CD4-positive, alpha-beta memory T cell (primary cell): ENCODE data around the gene PPP1CC. TPM values are rescaled to one million over a fixed set of nuclear protein-coding genes. Genes with fewer than 3 reads are reported as not detected.
A peak's percentile ranks its signal among the peaks of the same experiment; 100 is the strongest.

Experiments
- CTCF ChIA-PET: fragments of 350-600 bp; sonication (Branson Sonifier 250); formaldehyde crosslinking; loops from one replicate; lab custom pipeline; 2021; ENCODE audit warnings: inconsistent platforms; ENCODE audit not compliant: partially characterized antibody; lab: Charles Lee
- POLR2A ChIA-PET: fragments of 350-600 bp; sonication (Branson Sonifier 250); formaldehyde crosslinking; loops from one replicate; lab custom pipeline; 2021; ENCODE audit not compliant: partially characterized antibody; lab: Charles Lee
- DNase-seq, 5 donors: peaks; one replicate each; pipeline versions ENCODE4 v3.0.0 to v3.0.0-alpha.2; 2020 to 2022; ENCODE audit warnings: mixed read lengths in 1 of 5
- H3K27ac ChIP-seq: one replicate; pipeline ENCODE4 v1.7.0; 2013; ENCODE audit warnings: low read depth, low read length
- H3K27me3 ChIP-seq: 2 replicates; pipeline ENCODE4 v1.7.0; 2013; ENCODE audit warnings: mild to moderate bottlenecking, low read length, moderate library complexity; ENCODE audit not compliant: insufficient read depth
- H3K36me3 ChIP-seq: 2 replicates; pipeline ENCODE4 v1.7.0; 2013; ENCODE audit warnings: mild to moderate bottlenecking, low read length, moderate library complexity; ENCODE audit not compliant: insufficient read depth
- H3K4me1 ChIP-seq: 2 replicates; pipeline ENCODE4 v1.7.0; 2013; ENCODE audit warnings: mild to moderate bottlenecking, low read length, moderate library complexity; ENCODE audit not compliant: insufficient read depth
- H3K4me3 ChIP-seq, 2 donors: one replicate each; pipeline ENCODE4 v1.7.0; 2013; ENCODE audit warnings: low read length in 2 of 2, mild to moderate bottlenecking in 1 of 2
- H3K9me3 ChIP-seq, 2 donors: one replicate each; pipeline ENCODE4 v1.7.0; 2013; ENCODE audit warnings: low read length in 2 of 2, control low read depth in 1 of 2; ENCODE audit not compliant: control insufficient read depth in 1 of 2
- H3K27ac Mint-ChIP-seq, 7 donors: one replicate each; pipeline ENCODE4 v1.8.0; 2020 to 2021; ENCODE audit warnings: mixed read lengths in 7 of 7, mild to moderate bottlenecking in 6 of 7, inconsistent platforms in 3 of 7, moderate library complexity in 3 of 7
- H3K27me3 Mint-ChIP-seq, 2 donors: one replicate each; pipeline ENCODE4 v1.8.0; 2020 to 2021; ENCODE audit warnings: mixed read lengths in 2 of 2
- H3K36me3 Mint-ChIP-seq, 2 donors: one replicate each; pipeline ENCODE4 v1.8.0; 2020 to 2021; ENCODE audit warnings: mixed read lengths in 2 of 2, inconsistent platforms in 1 of 2, mild to moderate bottlenecking in 1 of 2
- H3K4me1 Mint-ChIP-seq, 4 donors: one replicate each; pipeline ENCODE4 v1.8.0; 2020 to 2021; ENCODE audit warnings: mixed read lengths in 4 of 4, mild to moderate bottlenecking in 1 of 4
- H3K4me3 Mint-ChIP-seq, 8 donors: one replicate each; pipeline ENCODE4 v1.8.0; 2020 to 2021; ENCODE audit warnings: mixed read lengths in 8 of 8, mild to moderate bottlenecking in 7 of 8, moderate library complexity in 6 of 8, inconsistent platforms in 3 of 8
- H3K9me3 Mint-ChIP-seq, 8 donors: one replicate each; pipeline ENCODE4 v1.8.0; 2020 to 2021; ENCODE audit warnings: mixed read lengths in 8 of 8, mild to moderate bottlenecking in 5 of 8, inconsistent platforms in 3 of 8, moderate library complexity in 1 of 8
- intact Hi-C: fragments of 100-400 bp; cut with micrococcal nuclease; formaldehyde crosslinking; loops from one replicate; pipeline ENCODE4 v1.15.1; 2023
- polyA plus RNA-seq, 2 donors: library from polyadenylated mRNA; unstranded; fragments of 300-500 nt; fragmentation: Illumina TruSeq; gene quantifications; one replicate each; pipeline ENCODE4 v1.2.3, GENCODE V29; 2021
- total RNA-seq, 2 experiments: library from RNA; stranded (reverse); gene quantifications; one replicate each; pipeline ENCODE4 v1.2.3, GENCODE V29; 2021

The PPP1CC gene
- total and polyA plus RNA-seq, 4 experiments from 2014 or later, result 140 to 216 (median 157) TPM

DNA sequence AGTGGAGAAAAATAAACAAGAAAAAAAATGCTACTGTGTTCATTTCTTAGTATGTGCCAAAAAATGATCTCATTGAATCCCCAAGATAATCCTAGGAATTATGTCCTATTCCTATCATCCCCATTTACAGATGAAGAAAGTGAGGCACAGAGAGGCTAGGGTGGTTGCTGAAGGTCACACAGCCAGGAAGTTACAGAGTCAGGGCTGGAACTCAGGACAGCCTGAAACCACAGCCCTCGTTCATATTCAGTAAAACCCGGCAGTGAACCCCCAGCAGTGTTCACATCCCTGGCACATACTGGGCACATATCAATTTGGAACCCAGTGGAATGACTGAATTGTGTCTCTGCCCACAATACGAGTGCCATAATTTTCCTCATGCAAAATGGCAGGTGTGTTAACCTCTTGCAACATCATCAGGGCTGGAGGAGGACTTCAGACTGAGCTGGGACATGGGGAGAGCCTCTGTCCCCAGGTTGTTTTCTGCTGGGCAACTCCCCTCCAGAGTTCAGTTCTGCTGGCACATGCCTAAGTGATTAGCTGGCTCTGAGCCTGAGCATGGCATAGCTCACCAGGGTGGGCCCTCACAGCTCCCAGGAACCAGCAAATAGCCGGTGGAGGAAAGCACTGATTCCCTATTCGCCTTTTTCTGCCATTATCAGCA lies 2.0 kb upstream of the PPP1CC start:
- peak overlapping the region in 1 of 8 donors; percentile 26 for H3K4me3 Mint-ChIP-seq
- POLR2A ChIA-PET, result interaction anchor here (0.8 kb wide), 1 partner anchor 314 kb away, joined by 3 read pairs; no protein-coding TSS in a partner anchor
- no peaks in the 10 kb centered on the region for H3K36me3 ChIP-seq
- intact Hi-C loops, result loop anchor here (5.0 kb wide), 1 partner anchor 462 kb away; the partner anchor contains the start of gene ATP2A2
- peaks cover 0 to 3% (median 0%) of the 10 kb centered on the region in 8 donors for H3K9me3 Mint-ChIP-seq
- peaks cover 15% of the 10 kb centered on the region for H3K4me1 ChIP-seq
- DNase-seq, result no peak
- H3K27me3 Mint-ChIP-seq, result no peaks in the 10 kb centered on the region
- H3K36me3 Mint-ChIP-seq, result peaks cover 2 to 19% of the 10 kb centered on the region in 2 donors
- H3K9me3 ChIP-seq, result no peaks in the 10 kb centered on the region
- H3K27ac Mint-ChIP-seq, result peak overlapping the region in 4 of 7 donors; percentile 3 to 96 (median 52)
- no peak overlapping the region for H3K4me3 ChIP-seq
- no peaks in the 10 kb centered on the region for H3K27me3 ChIP-seq
- CTCF ChIA-PET, result interaction anchor here (1.5 kb wide), 1 partner anchor 295 kb away, joined by 3 read pairs; the partner anchor contains the start of gene ARPC3
- no peak overlapping the region for H3K27ac ChIP-seq
- H3K4me1 Mint-ChIP-seq, result peaks cover 11 to 47% (median 25%) of the 10 kb centered on the region in 4 donors

DNA sequence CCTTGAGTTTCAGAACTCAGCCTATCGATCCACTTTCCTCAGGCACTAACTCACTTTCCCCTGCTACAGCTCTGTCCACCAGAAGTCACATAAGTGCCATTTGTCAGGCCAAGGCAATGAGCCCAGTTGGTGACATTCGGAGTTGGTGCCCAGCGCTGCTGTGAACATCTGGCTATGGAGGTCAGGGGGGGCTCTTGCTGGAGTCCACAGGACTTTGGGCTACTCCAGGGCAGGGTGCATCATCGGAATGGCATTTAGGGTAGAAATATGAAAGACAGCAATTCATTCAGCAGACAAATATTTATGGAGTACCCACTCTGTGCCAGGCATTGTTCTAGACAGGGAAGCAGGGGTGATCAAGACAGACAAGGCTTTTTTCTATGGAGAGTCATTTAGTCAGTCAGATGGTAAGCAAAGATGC lies 1.5 kb upstream of the PPP1CC start:
- Mint-ChIP-seq H3K4me3 (peak overlapping the region in 7 of 8 donors; percentile 71 to 100 (median 86)), H3K27ac (peak overlapping the region in 6 of 7 donors; percentile 81 to 96 (median 90)), H3K9me3 (peaks cover 0 to 3% (median 0%) of the 10 kb centered on the region in 8 donors), H3K27me3 (no peaks in the 10 kb centered on the region), H3K4me1 (peaks cover 16 to 53% (median 30%) of the 10 kb centered on the region in 4 donors), H3K36me3 (peaks cover 2 to 21% of the 10 kb centered on the region in 2 donors)
- Histone ChIP-seq H3K9me3 (no peaks in the 10 kb centered on the region), H3K27ac (no peak overlapping the region), H3K36me3 (no peaks in the 10 kb centered on the region), H3K27me3 (no peaks in the 10 kb centered on the region), H3K4me3 (no peak overlapping the region), H3K4me1 (peaks cover 20% of the 10 kb centered on the region)
- intact Hi-C loops, result loop anchor here (5.0 kb wide), 1 partner anchor 462 kb away; the partner anchor contains the start of gene ATP2A2
- no peak for DNase-seq
- CTCF ChIA-PET, result interaction anchor here (1.2 to 1.5 kb wide), 2 partner anchors 29 to 294 kb away, joined by 3 to 4 read pairs; partner anchors contain the start of gene ARPC3
- POLR2A ChIA-PET, result interaction anchor here (1.2 kb wide), 2 partner anchors 25 to 82 kb away, joined by 3 to 4 read pairs; no protein-coding TSS in a partner anchor

- POLR2A ChIA-PET, result interaction anchor here (0.6 to 1.7 kb wide), 7 partner anchors 13 to 342 kb away, joined by 3 to 7 read pairs (median 4); partner anchors contain the start of genes FAM216A, RAD9B and VPS29
- intact Hi-C loops, result loop anchor here (2.0 to 5.0 kb wide), 2 partner anchors 129 to 461 kb away; partner anchors contain the start of genes ATP2A2 and TCTN1
Measured at GRCh38 chr12:110743571-110744093, 941 bp upstream of the PPP1CC start.

GRCh38 chr12:110742096-110742717 lies 484 bp downstream of the PPP1CC start:
- Mint-ChIP-seq H3K9me3 (peaks cover 0 to 3% (median 0%) of the 10 kb centered on the region in 8 donors), H3K27me3 (no peaks in the 10 kb centered on the region), H3K4me3 (peak overlapping the region; percentile 96 to 100 (median 100)), H3K27ac (peak overlapping the region; percentile 96 to 99 (median 98)), H3K36me3 (peaks cover 2 to 24% of the 10 kb centered on the region in 2 donors), H3K4me1 (peaks cover 32 to 72% (median 47%) of the 10 kb centered on the region in 4 donors)
- Histone ChIP-seq H3K4me1 (peaks cover 40% of the 10 kb centered on the region), H3K27me3 (no peaks in the 10 kb centered on the region), H3K27ac (peak overlapping the region; percentile 59), H3K4me3 (peak overlapping the region; percentile 66 to 69), H3K9me3 (no peaks in the 10 kb centered on the region), H3K36me3 (no peaks in the 10 kb centered on the region)
- DNase-seq, result no peak
- CTCF ChIA-PET, result interaction anchor here (1.0 to 1.2 kb wide), 2 partner anchors 140 to 176 kb away, joined by 3 read pairs; no protein-coding TSS in a partner anchor
- intact Hi-C loops, result loop anchor here (1.0 to 5.0 kb wide), 5 partner anchors 84 to 460 kb away; partner anchors contain the start of genes ANAPC7, ATP2A2, FAM216A and GPN3
- POLR2A ChIA-PET, result interaction anchor here (1.1 to 3.6 kb wide), 7 partner anchors 11 to 292 kb away, joined by 3 to 13 read pairs (median 7); partner anchors contain the start of genes ARPC3, FAM216A, GPN3 and RAD9B

More at GRCh38 chr12:110743571-110744093, 941 bp upstream of the PPP1CC start:
- no peak for DNase-seq
- H3K9me3 Mint-ChIP-seq, result peaks cover 0 to 3% (median 0%) of the 10 kb centered on the region in 8 donors
- CTCF ChIA-PET, result interaction anchor here (1.2 kb wide), 1 partner anchor 29 kb away, joined by 4 read pairs; no protein-coding TSS in a partner anchor
- no peaks in the 10 kb centered on the region for H3K36me3 ChIP-seq
- H3K4me1 ChIP-seq, result peaks cover 26% of the 10 kb centered on the region
- H3K27me3 ChIP-seq, result no peaks in the 10 kb centered on the region
- H3K27me3 Mint-ChIP-seq, result no peaks in the 10 kb centered on the region
- peaks cover 19 to 58% (median 34%) of the 10 kb centered on the region in 4 donors for H3K4me1 Mint-ChIP-seq
- no peaks in the 10 kb centered on the region for H3K9me3 ChIP-seq
- peak overlapping the region; percentile 86 to 100 (median 100) for H3K4me3 Mint-ChIP-seq
- H3K27ac ChIP-seq, result no peak overlapping the region
- H3K4me3 ChIP-seq, result peak overlapping the region in 1 of 2 donors; percentile 69
- peak overlapping the region; percentile 63 to 96 (median 90) for H3K27ac Mint-ChIP-seq
- peaks cover 2 to 22% of the 10 kb centered on the region in 2 donors for H3K36me3 Mint-ChIP-seq

GRCh38 chr12:110741341-110742095 lies 1.2 kb downstream of the PPP1CC start:
- POLR2A ChIA-PET, result interaction anchor here (1.0 to 3.6 kb wide), 10 partner anchors 11 to 292 kb away, joined by 3 to 13 read pairs (median 6); partner anchors contain the start of genes ARPC3, FAM216A, GPN3 and TCTN1
- H3K27ac ChIP-seq, result peak overlapping the region; percentile 59
- H3K27me3 Mint-ChIP-seq, result no peaks in the 10 kb centered on the region
- H3K27ac Mint-ChIP-seq, result peak overlapping the region; percentile 96 to 99 (median 98)
- peaks cover 0 to 3% (median 0%) of the 10 kb centered on the region in 8 donors for H3K9me3 Mint-ChIP-seq
- peak overlapping the region; percentile 66 to 69 for H3K4me3 ChIP-seq
- H3K36me3 ChIP-seq, result no peaks in the 10 kb centered on the region
- peaks cover 2 to 26% of the 10 kb centered on the region in 2 donors for H3K36me3 Mint-ChIP-seq
- H3K4me1 ChIP-seq, result peaks cover 47% of the 10 kb centered on the region
- H3K9me3 ChIP-seq, result no peaks in the 10 kb centered on the region
- peak overlapping the region; percentile 96 to 100 (median 100) for H3K4me3 Mint-ChIP-seq
- DNase-seq, result peak; percentile 30 to 50 (median 39)
- H3K27me3 ChIP-seq, result no peaks in the 10 kb centered on the region
- H3K4me1 Mint-ChIP-seq, result peaks cover 35 to 78% (median 50%) of the 10 kb centered on the region in 4 donors
- CTCF ChIA-PET, result interaction anchor here (0.8 to 1.6 kb wide), 5 partner anchors 10 to 175 kb away, joined by 3 to 6 read pairs (median 3); no protein-coding TSS in a partner anchor
- intact Hi-C loops, result loop anchor here (1.0 to 5.0 kb wide), 6 partner anchors 13 to 459 kb away; partner anchors contain the start of genes ANAPC7, ATP2A2, FAM216A and GPN3
